GM23248 (cell line): ENCODE measurements around the gene SLC35F4.

Source experiments
- EZH2 ChIP-seq: fragments of 200-600 bp; sonication (generic); IDR thresholded peaks from 2 replicates; pipeline ENCODE4 v1.6.1; 2018; ENCODE audit warnings: antibody characterized with exemption, mild to moderate bottlenecking; ENCODE audit not compliant: insufficient read depth, poor library complexity, severe bottlenecking
- EZH2phosphoT487 ChIP-seq: fragments of 200-600 bp; sonication (generic); IDR thresholded peaks from 2 replicates; pipeline ENCODE4 v1.6.1; 2018; ENCODE audit warnings: antibody characterized with exemption, moderate library complexity, mild to moderate bottlenecking, low read depth; ENCODE audit not compliant: insufficient read depth

DNA sequence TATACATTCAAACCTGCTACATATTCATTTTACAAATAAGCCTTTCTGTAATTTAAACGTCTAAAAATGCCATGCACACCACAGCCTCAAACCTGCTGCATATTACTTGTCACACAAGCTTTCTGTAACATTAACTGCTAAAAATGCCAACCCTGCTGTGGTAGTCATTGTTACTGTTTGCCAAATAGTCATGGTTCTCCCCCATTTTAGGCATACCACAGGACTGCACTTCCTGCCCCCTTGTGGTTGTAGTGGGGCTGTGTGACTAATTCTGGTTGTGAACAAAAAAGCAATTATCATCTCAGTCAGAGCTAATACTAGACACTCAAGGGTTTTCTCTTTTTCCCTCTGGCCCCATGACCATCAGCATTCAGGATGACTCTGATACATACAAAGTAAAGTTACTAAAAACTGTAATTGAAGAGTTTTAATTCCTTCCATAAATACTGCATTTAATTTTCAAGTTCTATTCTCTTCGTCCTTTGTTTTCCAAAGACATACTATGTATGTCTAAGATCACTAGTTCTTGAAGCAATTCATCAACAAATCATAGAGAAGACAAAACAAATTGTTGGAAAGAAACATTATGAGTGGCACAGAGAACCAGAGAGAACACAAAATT, 5.7 kb upstream of the SLC35F4 start:
- TF ChIP-seq EZH2 (no peak), EZH2phosphoT487 (no peak)
